ENCODE measurements around the gene GTF3C1.

GTF3C1 gene

DNA sequence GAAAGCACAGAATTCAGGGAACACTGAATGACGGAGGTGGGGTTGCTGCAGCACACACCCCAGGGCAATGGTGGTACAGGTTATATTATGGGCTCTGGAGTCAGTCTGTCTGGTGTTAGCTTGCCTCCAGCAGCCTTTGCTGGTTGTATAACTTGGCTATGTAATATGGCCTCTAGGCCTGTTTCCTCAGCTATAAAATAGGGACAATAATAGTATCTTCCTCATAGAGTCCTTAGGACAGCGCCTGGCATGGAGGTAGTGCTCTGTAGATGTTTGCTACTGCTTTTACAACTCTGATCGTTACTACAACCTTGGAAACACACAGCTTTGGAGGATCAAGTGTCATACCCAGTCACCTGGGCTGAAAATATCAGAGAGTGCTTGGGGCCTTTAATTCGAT, 31.5 kb downstream of the GTF3C1 start:
- DNase-seq (ENCODE audit: low read depth), result no peak

- no peak for DNase-seq (ENCODE audit: low read depth)
These were observed 32.0 kb downstream of the GTF3C1 start for GRCh38 chr16:27517664-27518063.

DNA sequence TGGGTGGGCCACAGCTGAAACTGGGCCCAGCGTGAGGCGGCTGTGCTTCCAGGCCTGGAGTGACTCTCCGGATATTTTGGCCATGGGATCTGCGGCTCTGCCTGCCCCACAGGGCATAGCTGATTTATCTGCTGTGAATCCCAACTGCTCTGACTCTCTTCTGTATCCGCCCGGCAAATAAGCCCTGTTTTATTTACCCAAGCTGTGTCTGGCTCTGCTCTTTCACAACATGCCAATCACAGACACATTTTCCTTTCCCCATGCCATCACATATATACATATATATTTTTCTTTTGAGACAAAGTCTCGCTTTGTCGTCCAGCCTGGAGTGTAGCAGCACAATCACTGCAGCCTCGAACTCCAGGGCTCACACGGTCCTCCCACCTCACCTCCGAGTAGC, 33.3 kb downstream of the GTF3C1 start:
- no peak for DNase-seq (ENCODE audit: low read depth)

- no peak for DNase-seq (ENCODE audit: low read depth)
These were observed 33.8 kb downstream of the GTF3C1 start for GRCh38 chr16:27515874-27516353.

DNA sequence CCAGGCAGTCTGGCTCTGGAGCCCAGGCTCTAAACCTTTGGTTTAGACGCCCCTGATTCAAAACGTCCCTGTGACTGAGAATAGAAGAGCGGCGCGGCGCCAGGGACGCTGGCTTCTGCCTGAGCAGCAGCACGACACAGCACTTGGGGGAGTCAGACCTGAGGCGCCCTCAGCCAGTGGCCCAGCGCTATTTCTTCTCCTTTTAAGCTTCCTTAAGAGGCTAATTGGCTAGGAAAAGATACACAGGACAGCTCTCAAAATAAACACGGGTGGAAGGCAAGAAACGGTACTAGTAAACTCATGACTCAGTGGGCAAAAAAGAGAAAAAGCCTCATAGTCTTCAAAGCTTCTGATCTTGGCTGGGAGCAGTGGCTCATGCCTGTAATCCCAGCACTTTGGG, 34.9 kb downstream of the GTF3C1 start:
- DNase-seq (ENCODE audit: low read depth), result no peak

- no peak for DNase-seq (ENCODE audit: low read depth)
These were observed 37.9 kb downstream of the GTF3C1 start for GRCh38 chr16:27511657-27512448.

DNA sequence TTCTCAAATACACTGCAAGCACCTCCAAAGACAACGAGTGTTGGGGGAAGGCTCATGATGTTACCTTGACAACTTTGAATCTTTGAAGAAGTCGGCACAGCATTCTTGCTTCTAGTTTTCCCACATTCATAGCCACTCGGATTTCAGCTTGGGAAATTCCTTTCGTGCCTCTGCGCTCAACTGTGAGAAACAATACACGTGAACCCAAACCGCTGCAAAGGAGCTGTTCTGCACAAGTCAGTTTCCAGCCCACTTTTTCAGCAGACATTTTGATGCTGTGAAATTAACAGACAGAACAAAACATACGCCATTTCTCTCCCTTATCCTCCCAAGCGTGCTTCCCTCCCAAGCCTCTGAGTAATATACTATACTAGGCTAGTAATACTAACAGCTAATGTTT, 41.2 kb downstream of the GTF3C1 start:
- DNase-seq (ENCODE audit: low read depth), result no peak

DNA sequence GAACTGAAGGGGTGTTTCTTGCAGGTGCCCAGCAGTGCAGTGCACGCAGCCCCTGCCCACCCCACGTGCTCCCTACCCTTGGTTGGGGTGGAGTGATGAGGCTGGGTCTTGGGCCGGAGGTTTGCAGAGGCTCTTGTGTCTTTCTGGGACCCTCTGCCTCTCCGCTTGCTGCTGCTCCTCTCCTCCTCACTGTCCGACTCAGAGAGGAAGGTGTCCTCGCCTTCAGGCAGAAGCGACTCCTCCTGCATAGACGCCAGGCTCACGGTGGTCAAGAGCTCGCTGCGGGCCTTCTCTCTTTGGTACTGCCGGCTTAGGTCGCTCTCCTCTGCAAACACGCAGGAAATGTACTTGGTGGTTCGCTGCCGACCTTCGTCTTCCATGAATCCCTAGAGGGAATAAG, 42.9 kb downstream of the GTF3C1 start:
- DNase-seq (ENCODE audit: low read depth), result no peak

GRCh38 chr16:27505297-27506236, 44.1 kb downstream of the GTF3C1 start:
- DNase-seq (ENCODE audit: low read depth), result no peak

- DNase-seq (ENCODE audit: low read depth), result no peak
These were observed 46.1 kb downstream of the GTF3C1 start for GRCh38 chr16:27503662-27504061.

DNA sequence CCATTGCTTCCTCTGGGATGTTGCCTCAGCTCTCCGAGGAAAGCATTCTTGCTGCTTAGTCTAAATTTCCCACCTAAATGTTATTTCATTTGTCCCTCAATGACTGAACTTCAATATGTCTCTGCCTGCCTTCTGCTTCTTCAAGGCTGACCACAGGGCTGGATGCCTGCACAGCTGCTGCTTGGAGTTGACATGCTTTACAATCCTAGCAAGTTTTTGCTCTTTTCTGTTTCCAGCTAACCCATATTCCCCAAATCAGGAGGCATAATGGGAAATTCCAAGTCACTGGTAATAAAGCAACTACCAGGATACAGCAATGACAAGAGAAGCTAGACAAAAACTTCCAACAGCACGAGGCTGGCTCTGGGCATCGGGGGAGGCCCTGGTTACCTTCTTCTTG, 48.9 kb downstream of the GTF3C1 start:
- no peak for DNase-seq (ENCODE audit: low read depth)

DNA sequence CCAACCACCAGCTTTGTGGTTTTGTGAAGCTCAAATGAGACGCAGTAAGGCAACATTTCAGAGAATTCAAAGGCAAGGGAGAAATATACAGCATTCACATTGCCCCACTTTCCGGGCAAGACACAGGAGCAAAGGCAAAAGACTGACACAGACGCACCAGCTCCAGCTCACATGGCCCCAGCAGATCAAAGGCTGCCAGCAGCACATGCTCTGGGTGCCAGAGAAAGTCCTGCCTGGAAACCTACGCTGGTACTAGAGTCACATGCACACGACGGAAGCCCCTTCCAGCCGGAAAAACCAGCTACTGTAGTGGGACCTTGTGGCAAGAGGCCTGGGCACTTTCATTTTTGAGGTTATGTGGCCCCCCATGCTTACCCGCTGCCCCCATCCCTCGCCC, 50.1 kb downstream of the GTF3C1 start:
- no peak for DNase-seq (ENCODE audit: low read depth)

DNA sequence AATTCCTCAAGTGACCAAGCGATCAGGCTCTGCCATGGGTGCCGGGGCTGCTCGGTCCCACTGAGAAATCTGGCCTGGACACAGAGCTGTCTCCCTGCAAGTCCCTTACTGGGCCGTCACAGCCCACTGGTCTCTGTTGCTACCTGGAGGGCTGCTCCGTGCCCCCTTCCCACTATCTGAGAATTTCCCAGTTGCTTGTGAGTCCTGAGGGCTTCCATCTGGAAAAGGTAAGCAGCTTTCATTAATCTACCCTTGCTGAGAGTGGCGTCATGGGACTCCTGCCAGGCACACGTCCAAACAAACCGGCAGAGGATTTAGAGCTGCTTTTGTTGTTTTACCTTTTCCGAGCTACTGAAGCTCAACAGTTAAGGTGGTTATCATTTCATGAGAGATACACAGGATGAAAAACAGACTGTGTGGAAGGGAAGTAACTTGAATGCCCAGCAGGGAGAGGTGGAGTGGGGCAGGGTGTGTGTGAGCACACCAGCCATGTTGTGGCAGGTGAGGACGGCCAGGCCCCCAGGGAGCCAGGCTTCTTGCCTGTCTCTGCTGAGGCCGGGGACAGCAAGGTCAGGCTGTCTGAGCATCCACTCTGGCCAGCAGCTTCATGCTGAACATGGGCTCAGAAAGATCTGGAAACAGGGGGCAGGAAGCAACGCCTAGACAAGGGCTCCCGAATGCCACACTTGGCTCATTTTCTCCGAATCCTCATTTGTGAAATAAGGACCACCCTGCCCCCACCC, 50.6 kb downstream of the GTF3C1 start:
- DNase-seq (ENCODE audit: low read depth), result no peak

GRCh38 chr16:27498031-27498825, 51.5 kb downstream of the GTF3C1 start:
- DNase-seq (ENCODE audit: low read depth), result no peak

DNA sequence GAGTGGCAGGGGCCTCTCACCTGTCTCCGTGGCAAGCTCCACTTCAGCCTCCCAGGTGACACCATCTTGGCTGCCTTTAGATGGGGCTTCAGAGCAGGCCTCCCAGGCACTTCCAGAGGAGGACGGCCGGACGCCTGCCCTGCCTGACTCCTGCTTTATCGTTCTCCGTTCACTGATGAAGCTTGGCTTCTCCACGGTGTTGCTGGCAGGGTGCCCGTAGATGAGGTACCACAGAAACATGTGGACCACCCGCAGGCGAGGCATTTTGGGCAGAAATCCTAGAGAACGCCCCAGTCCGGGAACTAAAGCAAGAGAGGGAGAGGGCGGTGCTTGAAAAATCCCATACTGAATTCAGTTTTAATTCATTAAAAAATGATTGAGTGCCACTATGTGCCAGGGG, 54.5 kb downstream of the GTF3C1 start:
- no peak for DNase-seq (ENCODE audit: low read depth)

DNA sequence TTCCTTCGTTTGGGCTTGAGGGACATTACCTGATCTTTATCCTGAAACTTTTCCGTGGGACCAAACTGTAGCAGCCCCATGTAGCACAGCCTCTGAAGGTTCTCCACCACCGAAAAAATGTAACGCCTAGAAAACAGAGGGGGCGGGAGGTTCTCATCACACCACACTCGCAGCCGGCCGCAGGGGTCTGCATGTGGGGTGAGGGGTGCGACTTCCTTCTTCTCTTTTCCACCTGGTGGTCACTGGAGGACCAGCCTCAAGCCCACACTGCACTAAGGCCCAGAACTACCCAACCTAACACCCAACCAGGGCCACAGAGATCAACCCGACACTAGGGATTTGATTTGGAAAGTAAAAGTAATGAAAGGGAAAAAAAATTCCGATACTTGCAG, 57.1 kb downstream of the GTF3C1 start:
- no peak for DNase-seq (ENCODE audit: low read depth)

DNA sequence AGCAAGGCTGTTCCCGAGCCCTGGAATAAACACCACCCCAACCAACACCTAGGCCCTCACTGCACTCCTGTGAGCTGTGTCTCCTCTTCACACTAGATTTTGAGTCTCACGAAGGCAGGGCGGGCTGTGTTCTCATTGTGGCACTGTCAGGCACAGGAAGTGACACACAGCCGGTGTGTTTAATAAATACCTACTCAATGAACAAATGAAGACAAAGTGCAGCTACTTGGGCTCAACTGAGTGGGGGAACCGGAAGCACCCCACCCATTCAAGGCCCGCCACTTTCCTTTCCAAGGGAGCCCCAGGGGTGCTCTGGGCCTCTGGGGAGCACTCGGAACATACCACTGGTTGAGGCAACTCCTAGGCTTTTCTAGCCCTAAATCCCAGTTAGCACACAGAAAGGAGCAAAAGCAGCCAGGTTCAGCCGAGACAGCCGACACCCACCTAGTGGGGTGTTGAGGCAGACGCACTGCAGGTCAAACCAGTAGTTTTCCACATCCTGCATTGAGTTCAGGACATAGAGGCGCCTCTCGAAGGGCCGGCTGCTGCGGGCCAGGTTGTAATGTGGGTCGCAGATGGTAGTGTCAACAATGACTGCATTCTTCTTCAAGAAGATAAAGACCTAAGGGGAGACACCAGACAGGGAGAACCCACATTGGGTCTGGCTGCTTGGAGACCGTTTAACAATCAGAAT, 57.7 kb downstream of the GTF3C1 start:
- DNase-seq (ENCODE audit: low read depth), result no peak

- no peak for DNase-seq (ENCODE audit: low read depth)
These were observed 59.8 kb downstream of the GTF3C1 start for GRCh38 chr16:27489906-27490305.

DNA sequence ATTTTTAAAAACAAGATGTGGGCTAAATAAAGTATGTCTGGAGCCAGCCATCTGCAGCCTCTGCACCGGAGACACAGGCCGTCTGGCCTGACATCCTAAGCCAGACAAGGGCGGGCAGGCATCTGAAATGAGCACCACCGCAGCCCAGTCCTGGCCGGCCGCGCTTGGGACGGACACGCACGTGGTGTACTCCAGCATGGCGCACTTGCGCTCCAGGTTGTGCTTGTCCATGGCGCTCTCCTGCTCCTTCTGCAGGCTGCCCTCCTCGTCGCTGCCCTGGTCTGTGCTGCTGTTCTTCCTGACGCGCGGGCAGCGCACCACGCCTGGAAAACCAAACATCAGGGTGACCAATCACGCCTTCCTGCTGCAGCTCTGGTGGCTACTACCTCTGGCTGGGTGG, 60.3 kb downstream of the GTF3C1 start:
- no peak for DNase-seq (ENCODE audit: low read depth)

DNA sequence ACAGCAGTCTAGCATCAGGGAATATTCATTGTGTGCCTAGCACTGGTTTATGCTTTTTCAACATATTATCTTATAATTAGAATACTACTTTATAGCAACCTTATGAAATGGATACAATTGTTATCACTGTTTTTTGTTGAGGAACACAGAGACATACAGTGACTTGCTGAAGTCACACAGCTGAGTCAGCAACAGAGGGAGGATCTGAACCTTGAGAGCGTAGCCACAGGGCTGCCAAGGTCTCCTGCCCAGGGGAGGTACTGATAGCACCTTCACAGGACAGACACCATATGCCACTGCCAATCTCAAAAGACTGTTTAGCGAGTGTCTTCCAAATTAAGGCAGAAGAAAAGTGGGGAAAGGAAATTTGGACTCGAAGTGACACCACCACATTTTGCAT, 63.0 kb downstream of the GTF3C1 start:
- no peak for DNase-seq (ENCODE audit: low read depth)

DNA sequence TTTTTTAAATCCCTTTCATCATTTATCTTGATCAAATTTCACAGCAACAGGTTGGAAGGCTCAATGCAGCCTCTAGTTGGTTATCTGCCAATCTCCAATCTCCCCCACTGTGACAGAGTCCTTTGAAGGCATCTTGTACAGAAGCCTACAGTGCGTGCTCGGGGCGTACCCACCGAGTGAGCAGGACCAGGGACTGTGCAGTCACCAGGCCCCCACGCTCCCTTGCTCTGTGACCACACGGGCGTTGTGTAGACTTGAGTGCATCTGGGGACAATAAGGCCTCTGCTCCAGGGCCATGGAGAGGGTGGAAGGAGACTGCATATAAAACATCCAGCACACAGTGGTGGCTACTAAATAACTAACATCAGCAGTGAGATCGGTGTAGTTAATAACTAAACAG, 63.4 kb downstream of the GTF3C1 start:
- no peak for DNase-seq (ENCODE audit: low read depth)

Measured in activated T-helper 1 cell treated with Interleukin-2 at 50 U/mL for 16 hours (primary cell).